Mucosa of rectum (tissue), 2 donors: Measurements from ENCODE around the gene LINS1.

ENCODE experiments used
- H3K27ac ChIP-seq, 2 donors: one replicate each; pipeline ENCODE4 v1.7.0; 2013; ENCODE audit warnings: inconsistent platforms in 2 of 2, low read depth in 2 of 2, low read length in 2 of 2
- H3K27me3 ChIP-seq, 2 donors: one replicate each; pipeline ENCODE4 v1.7.0; 2013; ENCODE audit warnings: low read length in 2 of 2; ENCODE audit not compliant: control insufficient read depth in 2 of 2, insufficient read depth in 2 of 2
- H3K36me3 ChIP-seq, 2 donors: one replicate each; pipeline ENCODE4 v1.7.0; 2013; ENCODE audit warnings: low read length in 2 of 2; ENCODE audit not compliant: control insufficient read depth in 2 of 2, insufficient read depth in 2 of 2
- H3K4me1 ChIP-seq, 2 donors: one replicate each; pipeline ENCODE4 v1.7.0; 2013; ENCODE audit warnings: low read length in 2 of 2, mild to moderate bottlenecking in 1 of 2; ENCODE audit not compliant: control insufficient read depth in 2 of 2, insufficient read depth in 2 of 2
- H3K4me3 ChIP-seq, 2 donors: one replicate each; pipeline ENCODE4 v1.7.0; 2013; ENCODE audit warnings: low read length in 2 of 2
- H3K9ac ChIP-seq, 2 donors: one replicate each; pipeline ENCODE4 v1.7.0; 2013; ENCODE audit warnings: low read length in 2 of 2, low read depth in 1 of 2, mild to moderate bottlenecking in 1 of 2
- H3K9me3 ChIP-seq, 2 donors: one replicate each; pipeline ENCODE4 v1.7.0; 2013; ENCODE audit warnings: low read length in 2 of 2; ENCODE audit not compliant: control insufficient read depth in 2 of 2
- donor health status: healthy.
- donor health status: Normal muscosa, but diverticular disease.

LINS1 gene

DNA sequence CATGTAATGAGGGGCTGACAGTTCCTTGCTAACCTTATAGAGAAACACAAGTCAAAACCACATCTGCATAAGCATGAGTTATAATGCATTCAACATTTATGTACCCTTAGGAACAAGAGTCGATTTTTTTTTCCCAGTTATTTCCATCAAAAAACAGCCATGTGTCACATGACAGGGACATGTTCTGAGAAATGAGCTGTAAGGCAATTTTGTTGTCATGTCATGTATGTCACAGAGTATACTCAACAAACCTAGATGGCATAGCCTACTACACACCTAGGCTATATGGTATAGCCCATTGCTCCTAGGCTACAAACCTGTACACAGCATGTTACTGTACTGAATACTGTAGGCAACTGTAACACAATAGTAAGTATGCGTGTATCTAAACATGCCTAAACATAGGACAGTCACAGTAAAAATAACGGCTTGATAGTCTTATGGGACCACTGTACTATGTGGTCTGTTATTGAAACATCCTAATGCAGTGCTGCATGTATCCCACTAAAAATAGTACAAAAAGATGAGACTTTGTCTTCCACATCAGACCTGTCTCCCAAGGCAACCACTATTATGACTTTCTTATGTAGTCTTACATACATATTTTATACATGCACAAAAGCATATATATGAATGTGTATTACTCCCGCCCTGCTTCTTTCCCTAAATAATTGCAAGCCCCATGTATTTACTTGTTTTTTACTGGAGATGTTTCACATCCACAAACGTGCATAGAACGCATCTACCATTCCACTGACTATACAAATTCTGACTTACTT is 34.9 kb downstream of the LINS1 start:
- no peaks in the 10 kb centered on the region for H3K9me3 ChIP-seq
- H3K27ac ChIP-seq = no peak overlapping the region
- no peak overlapping the region for H3K4me3 ChIP-seq
- H3K4me1 ChIP-seq = no peaks in the 10 kb centered on the region
- H3K36me3 ChIP-seq = peaks cover 3 to 22% of the 10 kb centered on the region in 2 donors
- H3K9ac ChIP-seq = no peak overlapping the region
- no peaks in the 10 kb centered on the region for H3K27me3 ChIP-seq

DNA sequence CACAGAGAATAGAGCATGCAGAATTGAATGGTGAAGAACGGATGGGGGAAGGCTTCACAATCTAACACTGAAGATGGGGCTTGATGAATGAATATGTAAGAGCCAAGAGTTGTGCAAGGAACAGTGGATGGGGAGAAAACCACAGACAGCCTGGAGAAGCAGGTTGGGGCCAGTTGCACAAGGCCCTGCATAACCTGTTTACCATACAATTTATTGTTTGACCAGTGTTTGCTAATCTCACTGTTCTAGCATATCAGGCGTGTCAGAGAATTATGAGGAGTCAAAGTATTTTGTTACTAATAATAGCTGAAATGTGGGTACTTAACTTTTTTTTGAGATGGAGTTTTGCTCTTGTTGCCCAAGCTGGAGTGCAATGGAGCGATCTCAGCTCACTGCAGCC is 36.4 kb downstream of the LINS1 start:
- no peaks in the 10 kb centered on the region for H3K4me1 ChIP-seq
- no peak overlapping the region for H3K9ac ChIP-seq
- H3K27ac ChIP-seq = no peak overlapping the region

DNA sequence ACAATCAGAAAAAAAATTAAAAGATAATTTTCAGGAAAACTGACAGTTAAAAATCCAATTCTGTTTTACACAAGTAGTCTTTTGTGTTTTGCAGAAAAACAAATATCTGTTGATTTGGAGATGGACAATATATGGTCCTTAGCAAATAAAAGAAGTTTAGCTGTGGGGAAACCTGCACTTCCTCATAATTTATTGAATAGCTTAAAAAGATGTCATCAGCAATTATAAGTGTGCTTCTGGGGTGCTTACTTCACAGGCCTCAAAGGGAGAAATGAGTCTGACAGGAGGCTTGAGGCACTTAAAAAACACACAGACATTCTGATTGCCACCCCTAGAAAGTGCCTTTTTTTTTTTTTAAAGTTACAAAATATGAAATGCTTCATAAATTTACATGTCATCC is 41.7 kb downstream of the LINS1 start:
- Histone ChIP-seq H3K9me3 (no peaks in the 10 kb centered on the region), H3K9ac (no peak overlapping the region), H3K36me3 (no peaks in the 10 kb centered on the region), H3K27me3 (no peaks in the 10 kb centered on the region), H3K4me1 (no peaks in the 10 kb centered on the region), H3K4me3 (no peak overlapping the region), H3K27ac (no peak overlapping the region)

More for the DNA sequence above, 36.4 kb downstream of the LINS1 start:
- no peaks in the 10 kb centered on the region for H3K27me3 ChIP-seq
- no peaks in the 10 kb centered on the region for H3K9me3 ChIP-seq
- H3K36me3 ChIP-seq = peaks cover 0 to 16% of the 10 kb centered on the region in 2 donors
- no peak overlapping the region for H3K4me3 ChIP-seq

DNA sequence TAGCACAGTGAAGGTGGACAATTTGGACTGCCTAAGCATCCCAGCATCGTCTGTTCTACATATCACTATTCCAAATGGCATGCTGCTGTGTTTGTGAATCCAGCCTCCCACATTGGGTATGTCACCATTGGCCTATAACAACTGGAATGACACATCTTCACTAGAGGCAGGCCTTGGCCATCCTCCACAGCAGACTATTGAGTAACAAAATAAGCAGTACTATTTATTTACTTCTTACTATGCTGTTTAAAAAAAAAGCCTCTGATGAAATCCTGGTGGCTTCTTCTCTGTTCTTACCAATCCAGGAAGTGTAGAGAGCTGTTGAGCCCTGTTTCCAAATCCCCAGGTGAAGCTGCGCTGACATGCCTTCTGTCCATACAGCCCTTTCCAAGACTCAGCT is 42.7 kb downstream of the LINS1 start:
- Histone ChIP-seq H3K27me3 (no peaks in the 10 kb centered on the region), H3K36me3 (no peaks in the 10 kb centered on the region), H3K4me3 (no peak overlapping the region), H3K9ac (no peak overlapping the region), H3K27ac (no peak overlapping the region), H3K9me3 (no peaks in the 10 kb centered on the region), H3K4me1 (no peaks in the 10 kb centered on the region)

DNA sequence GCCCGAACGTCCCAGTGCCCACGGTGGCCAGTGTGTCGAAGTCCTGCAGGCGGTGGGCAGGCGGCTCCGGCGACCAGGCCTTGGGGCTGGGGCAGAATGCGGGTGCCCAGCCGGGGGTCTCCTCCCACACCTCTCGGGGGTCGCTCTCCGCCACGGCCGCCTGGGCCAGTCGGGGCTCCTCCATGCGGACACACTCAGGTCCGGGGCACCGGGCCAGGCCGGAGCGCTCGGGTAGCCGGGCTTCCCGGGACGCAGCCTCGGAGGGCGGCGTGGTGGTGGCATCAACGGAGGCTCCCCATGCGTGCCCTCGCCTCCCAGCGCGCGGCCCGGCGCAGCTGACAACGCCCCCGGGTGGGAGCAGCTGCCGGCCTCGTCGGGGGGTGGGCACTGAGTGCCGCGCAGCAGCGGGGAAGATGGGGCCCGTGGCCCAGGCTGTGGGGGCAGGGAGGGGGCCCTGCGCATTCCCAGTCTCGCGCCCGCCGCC is 43.2 kb downstream of the LINS1 start:
- Histone ChIP-seq H3K9me3 (no peaks in the 10 kb centered on the region), H3K4me1 (no peaks in the 10 kb centered on the region), H3K27me3 (no peaks in the 10 kb centered on the region), H3K36me3 (no peaks in the 10 kb centered on the region), H3K27ac (no peak overlapping the region), H3K9ac (no peak overlapping the region), H3K4me3 (no peak overlapping the region)

DNA sequence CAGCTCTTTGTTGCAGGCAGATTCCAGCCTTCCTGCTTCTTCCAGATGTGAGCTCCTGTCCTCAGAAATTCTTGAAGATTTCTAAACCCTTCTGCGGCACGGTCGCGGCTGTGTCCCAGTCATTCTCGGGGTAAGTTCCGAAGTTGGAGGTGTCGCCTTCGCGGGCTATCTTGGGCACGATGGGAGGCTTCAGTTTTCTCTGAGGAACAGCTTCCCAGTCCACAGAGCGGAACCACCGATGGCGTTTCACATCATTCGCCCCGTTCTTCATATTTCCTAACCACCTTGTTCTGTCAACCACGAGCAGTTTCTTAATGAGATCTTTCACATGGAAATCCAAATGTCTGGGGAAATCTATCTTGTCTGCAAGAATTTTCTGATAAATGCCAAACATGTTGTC is 48.5 kb downstream of the LINS1 start:
- no peak overlapping the region for H3K27ac ChIP-seq
- no peaks in the 10 kb centered on the region for H3K36me3 ChIP-seq
- H3K4me1 ChIP-seq = no peaks in the 10 kb centered on the region
- H3K9ac ChIP-seq = no peak overlapping the region
- no peaks in the 10 kb centered on the region for H3K9me3 ChIP-seq
- no peaks in the 10 kb centered on the region for H3K27me3 ChIP-seq
- no peak overlapping the region for H3K4me3 ChIP-seq

DNA sequence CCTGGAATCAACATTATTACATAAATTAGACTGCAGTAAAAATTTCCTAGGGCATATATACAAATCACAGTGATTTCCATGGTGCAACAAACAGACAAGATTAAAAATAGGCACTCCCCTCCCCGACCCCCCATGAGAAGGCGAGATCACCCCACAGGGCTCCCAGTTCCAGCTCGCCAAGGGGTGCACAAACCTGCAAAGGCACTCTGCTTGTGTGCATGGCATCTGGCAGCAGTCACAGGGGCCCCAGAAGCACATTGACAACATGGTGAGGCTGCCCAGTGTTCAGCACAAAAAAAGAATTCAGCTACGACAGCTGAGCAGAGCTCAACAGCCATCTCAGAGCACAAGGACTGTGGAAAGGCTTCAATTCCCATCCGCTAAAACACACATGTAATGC is 54.0 kb downstream of the LINS1 start:
- no peaks in the 10 kb centered on the region for H3K27me3 ChIP-seq
- no peak overlapping the region for H3K9ac ChIP-seq
- H3K9me3 ChIP-seq = no peaks in the 10 kb centered on the region
- no peak overlapping the region for H3K27ac ChIP-seq
- H3K4me1 ChIP-seq = no peaks in the 10 kb centered on the region
- no peaks in the 10 kb centered on the region for H3K36me3 ChIP-seq
- no peak overlapping the region for H3K4me3 ChIP-seq

DNA sequence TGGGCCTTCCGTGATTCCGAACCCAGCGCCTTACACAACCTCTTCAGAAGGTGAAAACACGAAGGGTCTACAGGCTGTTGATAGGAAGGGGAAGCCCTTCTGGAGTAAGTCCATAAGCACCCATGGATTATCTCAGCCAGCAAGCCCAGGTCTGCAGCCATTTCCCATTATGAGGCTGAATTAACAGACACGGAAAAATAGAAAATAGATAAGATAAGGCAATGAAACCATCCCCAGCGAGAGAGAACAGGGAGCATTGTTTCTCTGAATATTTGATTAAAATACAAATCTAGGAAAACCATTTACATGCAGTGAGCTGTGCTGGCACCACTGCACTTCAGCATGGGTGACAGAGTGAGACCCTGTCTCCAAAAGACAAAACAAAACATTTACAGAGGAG is 57.0 kb downstream of the LINS1 start:
- Histone ChIP-seq H3K9ac (no peak overlapping the region), H3K36me3 (no peaks in the 10 kb centered on the region), H3K27me3 (no peaks in the 10 kb centered on the region), H3K4me3 (no peak overlapping the region), H3K27ac (no peak overlapping the region), H3K4me1 (no peaks in the 10 kb centered on the region), H3K9me3 (no peaks in the 10 kb centered on the region)

DNA sequence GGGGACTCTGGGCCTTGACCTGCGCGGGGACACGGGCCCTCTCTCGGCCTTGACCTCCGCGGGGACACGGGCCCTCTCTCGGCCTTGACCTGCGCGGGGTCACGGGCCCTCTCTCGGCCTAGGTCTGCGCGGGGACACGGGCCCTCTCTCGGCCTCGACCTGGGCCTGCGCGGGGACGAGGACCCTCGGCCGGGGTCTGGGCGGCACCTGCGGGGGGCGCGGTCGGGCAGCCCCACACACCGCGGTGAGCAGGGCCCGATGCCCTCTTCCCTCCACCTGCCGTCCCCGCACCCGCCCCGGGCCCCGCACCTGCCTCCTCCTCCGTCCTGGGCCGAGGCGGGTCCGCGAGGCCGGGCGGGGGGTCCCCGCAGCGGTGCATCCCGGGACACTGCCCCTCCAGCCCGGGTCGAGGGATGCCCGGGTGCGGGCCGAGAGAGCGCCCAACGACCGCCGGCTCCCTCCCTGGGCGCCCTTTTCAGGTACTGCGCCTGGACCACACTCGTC is 57.6 kb downstream of the LINS1 start:
- no peaks in the 10 kb centered on the region for H3K9me3 ChIP-seq
- no peak overlapping the region for H3K4me3 ChIP-seq
- H3K36me3 ChIP-seq = no peaks in the 10 kb centered on the region
- H3K27ac ChIP-seq = no peak overlapping the region
- no peaks in the 10 kb centered on the region for H3K27me3 ChIP-seq
- no peak overlapping the region for H3K9ac ChIP-seq
- no peaks in the 10 kb centered on the region for H3K4me1 ChIP-seq

DNA sequence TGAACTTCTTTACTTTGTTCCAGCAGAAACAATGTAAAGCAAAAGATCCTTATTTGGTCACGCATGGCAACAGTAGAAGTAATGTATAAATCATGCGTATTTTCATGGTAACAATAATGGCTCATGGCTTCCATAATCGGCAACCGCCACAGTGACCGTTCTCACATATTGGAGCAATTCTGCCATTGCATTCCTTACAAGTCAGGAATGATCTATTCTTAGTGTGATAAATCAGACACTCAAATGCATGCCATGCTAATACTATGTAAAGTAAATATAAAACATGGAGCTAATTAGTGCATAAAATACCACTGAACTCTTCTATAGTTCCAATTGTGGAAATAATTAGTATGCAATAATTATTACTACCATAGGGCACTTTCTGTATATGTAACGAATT is 59.7 kb downstream of the LINS1 start:
- Histone ChIP-seq H3K9ac (no peak overlapping the region), H3K4me3 (no peak overlapping the region), H3K27me3 (no peaks in the 10 kb centered on the region), H3K9me3 (no peaks in the 10 kb centered on the region), H3K36me3 (no peaks in the 10 kb centered on the region), H3K27ac (no peak overlapping the region), H3K4me1 (no peaks in the 10 kb centered on the region)
